Stimulated activated naive CD8-positive, alpha-beta T cell treated with anti-CD3 and anti-CD28 coated beads, Interleukin-15, Interleukin-2, amounts not matched to agents 100 ng/mL and 50 ng/mL, for 24 hours (primary cell): ENCODE measurements around the gene KRT81.
"Not testable (repeated sequence)": the region's sequence is repeated elsewhere in the genome, so short reads cannot be mapped to it uniquely, and the experiment has no call there.

Source experiments
- H3K27ac Mint-ChIP-seq: one replicate; pipeline ENCODE4 v1.8.0; 2021; ENCODE audit warnings: mild to moderate bottlenecking, mixed read lengths
- H3K27me3 Mint-ChIP-seq: one replicate; pipeline ENCODE4 v1.8.0; 2021; ENCODE audit warnings: mixed read lengths
- H3K36me3 Mint-ChIP-seq: one replicate; pipeline ENCODE4 v1.8.0; 2021; ENCODE audit warnings: low read depth, mixed read lengths
- H3K4me1 Mint-ChIP-seq: one replicate; pipeline ENCODE4 v1.8.0; 2021; ENCODE audit warnings: low read depth, mixed read lengths
- H3K4me3 Mint-ChIP-seq: one replicate; pipeline ENCODE4 v1.8.0; 2021; ENCODE audit warnings: mild to moderate bottlenecking, mixed read lengths
- H3K9me3 Mint-ChIP-seq: one replicate; pipeline ENCODE4 v1.8.0; 2021; ENCODE audit warnings: mixed read lengths

KRT81 gene

GRCh38 chr12:52259657-52260243 is 31.6 kb downstream of the KRT81 start:
- no peak overlapping the region for H3K27ac Mint-ChIP-seq
- H3K27me3 Mint-ChIP-seq: peaks cover 72% of the 10 kb centered on the region
- H3K36me3 Mint-ChIP-seq: no peaks in the 10 kb centered on the region
- no peaks in the 10 kb centered on the region for H3K9me3 Mint-ChIP-seq
- H3K4me1 Mint-ChIP-seq: peaks cover 4% of the 10 kb centered on the region
- H3K4me3 Mint-ChIP-seq: no peak overlapping the region

- Mint-ChIP-seq H3K27ac (no peak overlapping the region), H3K9me3 (no peaks in the 10 kb centered on the region), H3K27me3 (peaks cover 72% of the 10 kb centered on the region), H3K36me3 (no peaks in the 10 kb centered on the region), H3K4me3 (no peak overlapping the region), H3K4me1 (peaks cover 4% of the 10 kb centered on the region)
These were observed 32.9 kb downstream of the KRT81 start for GRCh38 chr12:52258335-52258901.

- not testable (repeated sequence) for H3K27ac Mint-ChIP-seq, H3K4me1 Mint-ChIP-seq, H3K9me3 Mint-ChIP-seq, H3K4me3 Mint-ChIP-seq, H3K36me3 Mint-ChIP-seq
- peaks cover 74% of the 10 kb centered on the region for H3K27me3 Mint-ChIP-seq
These were observed 33.4 kb downstream of the KRT81 start for GRCh38 chr12:52257922-52258321.

GRCh38 chr12:52257074-52257551 is 34.2 kb downstream of the KRT81 start:
- no peak overlapping the region for H3K27ac Mint-ChIP-seq
- H3K9me3 Mint-ChIP-seq: no peaks in the 10 kb centered on the region
- H3K27me3 Mint-ChIP-seq: peaks cover 66% of the 10 kb centered on the region
- no peak overlapping the region for H3K4me3 Mint-ChIP-seq
- no peaks in the 10 kb centered on the region for H3K36me3 Mint-ChIP-seq
- H3K4me1 Mint-ChIP-seq: peaks cover 4% of the 10 kb centered on the region

DNA sequence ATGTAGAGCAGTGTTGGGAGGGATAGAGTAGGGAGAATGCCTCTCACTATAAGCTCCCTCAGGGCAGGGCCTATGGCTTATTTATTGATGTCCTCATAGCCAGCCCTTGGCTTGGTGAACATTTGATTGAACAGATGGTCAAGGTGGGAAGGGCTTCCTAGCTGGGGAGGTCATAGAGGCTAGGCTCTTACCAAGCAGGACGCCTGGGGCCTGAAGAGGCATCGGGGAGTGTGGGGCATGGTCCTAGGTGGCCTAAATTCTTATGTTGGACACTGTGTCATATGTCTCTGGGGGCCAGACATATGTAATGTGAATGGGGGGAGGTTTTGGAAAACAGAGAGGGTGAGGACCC is 34.8 kb downstream of the KRT81 start:
- peaks cover 9% of the 10 kb centered on the region for H3K4me1 Mint-ChIP-seq
- H3K36me3 Mint-ChIP-seq: no peaks in the 10 kb centered on the region
- H3K27ac Mint-ChIP-seq: no peak overlapping the region
- H3K9me3 Mint-ChIP-seq: no peaks in the 10 kb centered on the region
- peaks cover 65% of the 10 kb centered on the region for H3K27me3 Mint-ChIP-seq
- H3K4me3 Mint-ChIP-seq: no peak overlapping the region

DNA sequence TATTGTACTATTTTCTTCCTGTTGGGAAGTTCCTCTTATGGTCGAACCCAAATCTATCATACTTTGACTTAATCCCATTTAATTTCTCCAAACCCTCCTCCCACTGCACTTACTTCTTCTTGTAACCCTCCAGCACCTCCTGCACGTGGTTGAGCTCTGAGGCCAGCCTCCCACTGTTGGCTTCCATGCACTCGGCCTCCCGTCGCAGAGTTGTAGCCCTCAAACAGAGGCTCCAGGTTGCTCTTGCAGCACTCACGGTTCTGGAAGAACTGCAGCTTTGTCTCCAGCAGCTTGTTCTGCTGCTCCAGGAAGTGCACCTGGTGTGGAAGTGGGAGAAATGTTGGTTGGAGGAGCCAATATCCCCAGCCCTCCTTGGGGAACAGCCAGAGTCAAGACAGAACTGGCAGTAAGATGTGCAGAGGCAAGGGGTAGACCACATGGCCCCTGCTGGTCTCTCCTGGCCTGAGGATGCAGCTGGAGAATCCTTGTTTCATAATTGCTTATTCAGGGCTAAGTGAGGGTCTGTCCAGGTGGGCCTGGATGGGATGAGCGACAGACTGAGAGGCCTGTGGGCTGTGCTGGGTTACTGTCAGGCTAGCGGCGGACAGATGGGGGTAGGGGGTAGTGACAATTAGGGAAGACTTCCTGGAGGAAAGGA is 35.3 kb downstream of the KRT81 start:
- H3K27me3 Mint-ChIP-seq: peaks cover 65% of the 10 kb centered on the region
- no peaks in the 10 kb centered on the region for H3K36me3 Mint-ChIP-seq
- no peak overlapping the region for H3K4me3 Mint-ChIP-seq
- H3K27ac Mint-ChIP-seq: no peak overlapping the region
- peaks cover 13% of the 10 kb centered on the region for H3K4me1 Mint-ChIP-seq
- H3K9me3 Mint-ChIP-seq: no peaks in the 10 kb centered on the region

DNA sequence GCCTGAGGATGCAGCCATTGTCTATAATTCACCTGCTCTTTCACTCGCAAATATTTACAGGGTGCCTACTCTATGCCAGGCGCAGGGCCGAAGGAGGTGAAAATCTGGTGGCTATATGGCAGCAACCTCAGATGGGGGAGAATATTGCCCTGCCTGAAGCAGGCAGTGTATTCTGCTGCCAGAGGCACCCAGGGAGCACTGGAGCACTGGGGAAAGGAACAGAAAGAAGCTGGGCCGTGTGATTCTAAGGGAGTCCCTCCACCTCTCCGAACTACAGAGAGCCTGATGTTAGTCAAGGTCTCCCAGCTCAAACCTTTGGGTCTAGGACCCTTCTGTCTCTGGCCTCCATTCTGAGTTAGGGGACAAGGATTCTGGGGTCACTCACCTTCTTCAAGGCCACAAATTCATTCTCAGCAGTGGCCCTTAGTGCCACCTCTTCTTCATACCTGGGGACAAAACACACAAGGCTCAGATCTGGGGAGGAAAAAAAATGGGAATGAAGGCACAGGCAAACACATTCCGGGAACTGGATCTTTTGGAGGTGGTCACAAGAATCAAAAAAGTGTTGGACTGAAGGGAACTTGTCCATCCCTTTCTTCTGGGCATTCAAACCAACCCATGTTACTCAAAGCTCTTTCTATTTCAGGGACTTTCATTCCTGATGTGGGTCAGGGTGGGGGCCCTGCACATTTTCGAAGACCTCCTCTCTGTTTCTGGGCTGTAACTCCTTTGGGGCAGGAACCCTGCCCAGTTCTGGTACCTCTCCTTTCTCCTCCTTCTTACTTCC is 36.2 kb downstream of the KRT81 start:
- Mint-ChIP-seq H3K9me3 (no peaks in the 10 kb centered on the region), H3K27ac (no peak overlapping the region), H3K4me3 (no peak overlapping the region), H3K27me3 (peaks cover 59% of the 10 kb centered on the region), H3K36me3 (no peaks in the 10 kb centered on the region), H3K4me1 (peaks cover 13% of the 10 kb centered on the region)

DNA sequence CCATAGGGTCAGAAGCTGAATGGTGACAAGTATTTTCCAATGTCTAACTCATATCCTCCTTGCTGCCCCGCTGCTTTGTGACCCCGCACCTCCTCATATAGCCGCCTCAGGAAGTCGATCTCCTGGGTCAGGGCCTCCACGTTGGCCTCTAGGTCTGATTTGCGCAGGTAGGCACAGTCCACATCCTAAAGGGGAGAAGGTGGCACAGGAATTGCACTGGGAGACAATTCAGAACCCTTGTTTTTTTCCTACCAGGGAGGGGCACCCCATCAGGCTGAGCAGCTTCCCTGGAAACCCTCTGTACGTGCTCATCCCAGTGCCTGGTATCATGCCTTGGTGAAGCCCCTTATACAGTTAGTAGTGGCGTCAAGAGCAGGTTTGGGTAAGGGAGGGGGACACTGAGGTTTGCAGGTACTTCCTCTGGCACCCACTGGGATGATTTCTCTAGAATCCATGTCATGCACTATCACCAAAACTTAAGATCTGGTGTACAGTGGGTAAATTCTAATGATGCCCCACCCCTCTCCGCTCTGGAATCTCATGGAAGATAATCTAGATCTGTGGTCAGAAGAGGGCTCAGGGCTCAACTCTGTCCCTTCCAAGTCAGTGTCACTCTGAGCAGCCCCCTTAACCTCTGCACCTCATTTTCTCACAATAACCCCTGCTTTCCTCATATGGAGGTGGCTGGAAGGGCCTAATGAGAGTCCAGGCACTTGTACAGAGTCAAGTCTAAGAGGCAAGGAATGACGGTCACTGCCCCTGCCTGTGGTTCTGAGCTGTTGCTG is 37.0 kb downstream of the KRT81 start:
- Mint-ChIP-seq H3K4me3 (no peak overlapping the region), H3K36me3 (no peaks in the 10 kb centered on the region), H3K9me3 (no peaks in the 10 kb centered on the region), H3K27ac (no peak overlapping the region), H3K27me3 (peaks cover 59% of the 10 kb centered on the region), H3K4me1 (peaks cover 11% of the 10 kb centered on the region)

- Mint-ChIP-seq H3K27ac (no peak overlapping the region), H3K9me3 (no peaks in the 10 kb centered on the region), H3K36me3 (no peaks in the 10 kb centered on the region), H3K27me3 (peaks cover 60% of the 10 kb centered on the region), H3K4me3 (no peak overlapping the region), H3K4me1 (peaks cover 12% of the 10 kb centered on the region)
These were observed 37.7 kb downstream of the KRT81 start for GRCh38 chr12:52253391-52254179.

DNA sequence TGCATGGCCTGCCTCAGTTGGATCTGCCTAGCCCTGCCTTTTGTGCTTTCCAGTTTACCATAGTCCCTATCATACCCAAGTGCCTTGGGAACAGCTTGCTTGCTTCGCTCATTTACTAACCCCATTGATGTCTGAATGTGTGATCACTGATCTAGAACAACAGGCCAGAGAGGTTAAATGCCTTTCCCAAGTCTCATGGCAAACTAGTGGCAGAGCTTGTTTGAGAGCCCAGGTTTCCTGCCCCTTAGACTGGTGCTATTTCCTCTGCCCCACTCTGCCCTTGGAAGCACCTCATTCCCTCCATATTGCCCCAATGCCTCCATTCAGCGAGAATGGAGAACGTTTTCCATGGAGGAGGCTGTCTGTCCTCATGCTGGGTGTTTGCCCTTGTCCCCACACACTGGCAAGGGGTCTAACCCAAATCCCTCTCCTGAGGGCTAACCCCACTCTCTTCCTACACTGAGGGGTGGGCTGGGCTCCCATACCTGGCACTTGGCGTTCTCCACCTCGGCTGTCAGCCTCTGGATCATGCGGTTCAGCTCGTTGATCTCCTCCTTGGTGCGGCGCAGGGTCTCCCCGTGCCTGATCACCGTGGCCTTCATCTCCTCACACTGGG is 38.5 kb downstream of the KRT81 start:
- Mint-ChIP-seq H3K36me3 (no peaks in the 10 kb centered on the region), H3K9me3 (no peaks in the 10 kb centered on the region), H3K4me3 (no peak overlapping the region), H3K27ac (no peak overlapping the region), H3K27me3 (peaks cover 58% of the 10 kb centered on the region), H3K4me1 (peaks cover 12% of the 10 kb centered on the region)

DNA sequence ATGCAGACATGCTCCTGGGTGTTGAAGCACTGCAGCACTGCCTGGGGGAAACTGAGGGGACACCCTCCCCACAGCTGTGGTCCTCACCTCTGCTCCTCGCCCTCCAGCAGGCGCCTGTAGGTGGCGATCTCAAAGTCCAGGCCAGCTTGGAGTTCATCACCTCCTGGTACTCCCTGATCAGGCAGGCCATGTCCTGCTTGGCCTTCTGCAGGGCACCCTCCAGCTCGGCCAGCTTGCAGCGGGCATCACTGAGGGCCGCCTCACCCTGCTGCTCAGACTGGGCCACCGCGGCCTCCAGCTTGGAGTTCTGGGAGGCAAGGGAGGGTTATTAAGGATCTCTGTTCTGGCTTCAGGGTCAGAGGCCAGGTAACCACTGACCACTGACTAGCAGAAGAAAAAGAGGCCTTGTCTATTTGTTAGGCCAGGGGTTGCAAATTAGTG is 39.1 kb downstream of the KRT81 start:
- H3K36me3 Mint-ChIP-seq, H3K9me3 Mint-ChIP-seq, H3K4me3 Mint-ChIP-seq, H3K27ac Mint-ChIP-seq: not testable (repeated sequence)
- Mint-ChIP-seq H3K27me3 (peaks cover 55% of the 10 kb centered on the region), H3K4me1 (peaks cover 12% of the 10 kb centered on the region)

DNA sequence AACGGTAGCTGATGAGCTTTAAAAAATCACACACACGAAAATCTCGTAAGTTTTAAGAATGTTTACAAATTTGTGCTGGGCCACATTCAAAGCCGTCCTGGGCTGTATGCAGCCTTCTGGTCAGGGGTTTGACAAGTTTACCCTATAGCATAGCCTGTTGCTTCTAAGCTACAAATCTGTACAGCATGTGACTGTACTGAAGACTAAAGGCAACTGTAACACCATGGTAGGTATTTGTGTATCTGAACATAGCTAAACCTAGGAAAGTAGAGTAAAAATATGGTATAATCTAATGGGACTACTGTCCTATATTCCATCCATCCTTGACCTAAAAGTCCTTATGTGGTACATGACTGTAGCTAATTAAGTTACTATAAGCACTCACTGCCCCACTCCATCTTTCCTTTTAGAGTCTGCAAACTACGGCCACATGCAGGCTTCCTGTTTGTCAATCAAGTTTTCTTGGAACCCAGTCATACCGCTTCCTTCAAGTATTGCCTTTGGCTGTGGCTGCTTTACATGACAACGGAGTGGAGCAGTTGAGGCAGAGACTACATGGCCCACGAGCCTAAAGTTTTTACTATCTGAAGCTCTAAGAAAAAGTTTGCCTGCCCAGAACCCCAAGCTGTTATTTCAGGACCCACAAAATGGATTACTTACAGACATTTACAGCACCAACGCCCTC is 39.8 kb downstream of the KRT81 start:
- Mint-ChIP-seq H3K27me3 (peaks cover 48% of the 10 kb centered on the region), H3K9me3 (no peaks in the 10 kb centered on the region), H3K4me1 (peaks cover 14% of the 10 kb centered on the region), H3K4me3 (no peak overlapping the region), H3K36me3 (no peaks in the 10 kb centered on the region), H3K27ac (no peak overlapping the region)
